NCI-H1930 (cell line): Measurements from ENCODE around the gene FASTKD1.
A peak's percentile ranks its signal among the peaks of the same experiment; 100 is the strongest.
"Not testable (repeated sequence)": the region's sequence is repeated elsewhere in the genome, so short reads cannot be mapped to it uniquely, and the experiment has no call there.

Experiments used
- DNase-seq, 2 experiments: peaks; one replicate each; lab custom pipeline; 2025; lab: John Stamatoyannopoulos, UW

Gene FASTKD1, protein sequence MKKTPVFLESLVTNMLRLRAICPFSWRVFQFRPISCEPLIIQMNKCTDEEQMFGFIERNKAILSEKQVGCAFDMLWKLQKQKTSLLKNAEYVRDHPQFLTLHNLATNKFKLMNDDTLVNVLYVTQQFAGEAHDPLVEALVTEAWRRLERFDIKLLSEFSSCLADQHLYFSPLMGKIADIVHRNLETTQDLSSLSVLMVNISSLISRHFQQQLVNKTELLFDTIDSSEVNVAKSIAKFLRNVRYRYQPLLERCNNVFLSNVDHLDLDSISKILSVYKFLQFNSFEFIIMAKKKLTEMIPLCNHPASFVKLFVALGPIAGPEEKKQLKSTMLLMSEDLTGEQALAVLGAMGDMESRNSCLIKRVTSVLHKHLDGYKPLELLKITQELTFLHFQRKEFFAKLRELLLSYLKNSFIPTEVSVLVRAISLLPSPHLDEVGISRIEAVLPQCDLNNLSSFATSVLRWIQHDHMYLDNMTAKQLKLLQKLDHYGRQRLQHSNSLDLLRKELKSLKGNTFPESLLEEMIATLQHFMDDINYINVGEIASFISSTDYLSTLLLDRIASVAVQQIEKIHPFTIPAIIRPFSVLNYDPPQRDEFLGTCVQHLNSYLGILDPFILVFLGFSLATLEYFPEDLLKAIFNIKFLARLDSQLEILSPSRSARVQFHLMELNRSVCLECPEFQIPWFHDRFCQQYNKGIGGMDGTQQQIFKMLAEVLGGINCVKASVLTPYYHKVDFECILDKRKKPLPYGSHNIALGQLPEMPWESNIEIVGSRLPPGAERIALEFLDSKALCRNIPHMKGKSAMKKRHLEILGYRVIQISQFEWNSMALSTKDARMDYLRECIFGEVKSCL

DNA sequence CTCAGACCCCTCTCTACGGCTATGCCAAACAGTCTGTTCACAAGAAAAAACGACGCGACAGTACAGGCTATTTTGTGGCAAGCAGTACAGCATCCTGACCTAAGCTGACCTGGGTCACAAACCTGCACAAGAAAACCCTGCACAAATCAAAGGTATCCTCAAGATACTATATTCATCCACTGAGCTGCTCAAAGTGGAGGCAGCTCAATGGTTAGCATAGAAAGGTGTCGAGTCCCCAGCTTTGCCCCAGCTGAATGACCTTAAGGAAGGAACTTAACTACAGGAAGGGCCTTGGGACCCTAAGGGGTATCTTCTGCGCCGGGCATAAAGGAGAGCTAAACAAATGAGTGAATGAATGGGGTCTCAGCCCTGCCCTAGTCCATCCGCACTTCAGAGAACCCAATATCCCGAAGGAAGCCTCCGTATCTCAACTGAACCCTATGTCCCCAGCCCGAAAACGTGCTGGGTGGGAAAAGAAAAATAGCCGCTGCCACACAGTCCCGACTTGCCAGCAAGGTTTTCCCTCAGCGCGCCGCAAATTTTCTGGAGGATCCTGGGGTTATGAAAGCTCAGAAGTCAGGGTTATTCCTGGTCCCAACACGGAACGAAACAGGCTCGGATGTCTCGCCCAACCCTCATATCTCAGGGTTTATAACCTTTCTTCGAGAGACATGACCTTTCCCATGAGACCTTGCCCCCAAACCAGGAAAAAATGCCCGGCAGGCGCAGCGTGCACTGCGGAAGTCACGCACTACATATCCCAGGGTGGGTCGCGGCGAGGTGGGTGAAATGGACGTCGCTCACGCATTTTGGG lies at the start of gene FASTKD1:
FASTKD1 (minus strand) TSS at position 706 of the 814 bp plus-strand sequence. CDS start 1,836 bp downstream, outside the sequence.
- DNase-seq, result peak; percentile 83 to 89

DNA sequence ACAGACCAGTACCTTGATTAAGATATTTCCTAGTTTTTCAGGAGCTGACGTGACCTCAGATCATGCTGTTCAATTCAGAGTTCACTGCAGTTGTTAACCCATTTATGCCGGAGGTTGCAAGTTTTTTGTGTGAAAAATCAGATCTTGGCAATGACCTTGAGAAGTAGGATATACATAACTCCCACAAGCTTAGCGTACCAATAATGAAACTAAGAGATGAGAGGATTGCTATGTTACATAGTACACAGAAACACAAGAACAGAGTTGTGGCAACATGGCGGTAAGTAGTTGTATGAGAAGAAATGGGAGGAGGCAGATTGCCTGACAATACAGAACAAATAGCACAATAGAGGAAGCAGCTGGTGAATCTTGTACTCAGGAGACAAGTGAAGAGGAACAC lies 49.6 kb upstream of the FASTKD1 start:
- no peak for DNase-seq

DNA sequence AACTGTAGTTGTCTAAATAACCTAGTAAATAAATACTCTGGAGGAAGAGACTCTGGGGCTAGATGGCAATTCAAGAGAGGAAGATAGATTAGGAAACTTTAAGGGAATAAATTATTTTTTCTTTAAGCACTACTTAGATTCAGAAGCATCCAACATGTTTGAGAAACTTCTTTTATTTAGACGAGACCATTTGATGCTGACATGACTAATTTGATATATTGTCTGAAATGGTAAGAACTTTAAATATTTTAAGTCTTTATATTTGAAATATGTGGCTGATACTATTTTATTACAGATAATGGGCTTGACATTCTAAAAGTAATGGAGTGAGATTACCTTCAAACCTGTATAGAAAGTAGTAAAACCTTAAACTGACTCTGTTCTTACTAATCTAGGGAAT lies 46.8 kb upstream of the FASTKD1 start:
- no peak for DNase-seq

DNA sequence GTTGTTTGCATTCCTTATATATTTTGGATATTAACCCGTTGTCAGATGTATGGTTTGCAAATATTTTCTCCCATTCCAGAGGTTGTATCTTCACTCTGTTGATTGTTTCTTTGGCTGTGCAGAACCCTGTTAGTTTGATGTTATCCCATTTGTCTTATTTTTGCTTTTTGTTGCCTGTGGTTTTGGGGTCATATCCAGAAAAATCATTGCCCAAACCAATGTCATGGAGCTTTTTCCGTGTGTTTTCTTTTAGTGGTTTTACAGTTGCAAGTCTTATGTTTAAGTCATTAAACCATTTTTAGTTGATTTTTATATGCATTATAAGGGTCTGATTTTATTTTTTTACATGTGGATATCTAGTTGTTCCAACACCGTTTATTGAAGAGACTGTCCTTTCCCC lies 46.3 kb upstream of the FASTKD1 start:
- no peak for DNase-seq

DNA sequence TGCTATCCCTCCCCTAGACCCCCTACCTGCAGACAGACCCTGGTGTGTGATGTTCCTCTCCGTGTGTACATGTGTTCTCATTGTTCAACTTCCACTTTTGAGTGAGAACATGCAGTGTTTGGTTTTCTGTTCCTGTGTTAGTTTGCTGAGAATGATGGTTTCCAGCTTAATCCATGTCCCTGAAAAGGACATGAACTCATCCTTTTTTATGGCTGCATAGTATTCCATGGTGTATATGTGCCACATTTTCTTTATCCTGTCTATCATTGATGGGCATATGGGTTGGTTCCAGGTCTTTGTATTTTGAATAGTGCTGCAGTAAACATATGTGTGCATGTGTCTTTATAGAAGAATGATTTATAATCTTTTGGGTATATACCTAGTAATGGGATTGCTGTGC lies 42.3 kb upstream of the FASTKD1 start:
- DNase-seq, result not testable (repeated sequence)

DNA sequence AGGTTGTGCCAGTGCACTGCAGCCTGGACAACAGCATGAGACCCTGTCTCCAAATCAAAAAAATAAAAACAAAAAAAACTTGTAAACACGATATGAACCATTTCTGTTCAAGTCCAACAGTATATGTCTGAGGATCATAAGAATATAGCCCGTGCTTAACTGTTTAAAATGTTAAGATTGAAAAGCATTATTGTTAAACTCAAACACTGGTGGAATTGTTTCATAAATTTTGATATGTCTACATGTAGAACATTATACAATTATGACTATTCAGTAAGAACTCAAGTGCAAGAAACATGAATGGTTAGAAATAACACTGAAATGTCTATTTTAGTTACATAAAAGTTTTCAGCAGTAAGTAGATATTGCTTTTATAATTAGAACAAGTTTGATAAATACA lies 40.2 kb upstream of the FASTKD1 start:
- DNase-seq, result no peak

DNA sequence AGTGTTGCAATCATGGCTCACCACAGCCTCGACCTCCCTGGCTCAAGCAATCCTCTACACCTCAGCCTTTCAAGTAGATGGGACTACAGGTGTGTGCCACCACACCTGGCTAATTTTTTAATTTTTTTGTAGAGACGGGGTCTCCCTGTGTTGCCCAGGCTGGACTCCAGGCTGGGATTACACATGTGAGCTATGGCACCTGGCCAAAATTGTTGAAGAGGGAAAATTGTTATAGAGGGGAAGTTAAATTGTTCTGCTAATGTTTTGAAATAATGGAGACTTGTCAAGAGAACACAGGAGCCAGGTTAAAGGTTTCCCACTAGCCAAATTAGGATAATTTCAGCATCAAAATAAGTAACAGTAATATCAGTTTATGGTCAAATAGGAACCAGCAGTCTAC lies 35.6 kb upstream of the FASTKD1 start:
- no peak for DNase-seq

DNA sequence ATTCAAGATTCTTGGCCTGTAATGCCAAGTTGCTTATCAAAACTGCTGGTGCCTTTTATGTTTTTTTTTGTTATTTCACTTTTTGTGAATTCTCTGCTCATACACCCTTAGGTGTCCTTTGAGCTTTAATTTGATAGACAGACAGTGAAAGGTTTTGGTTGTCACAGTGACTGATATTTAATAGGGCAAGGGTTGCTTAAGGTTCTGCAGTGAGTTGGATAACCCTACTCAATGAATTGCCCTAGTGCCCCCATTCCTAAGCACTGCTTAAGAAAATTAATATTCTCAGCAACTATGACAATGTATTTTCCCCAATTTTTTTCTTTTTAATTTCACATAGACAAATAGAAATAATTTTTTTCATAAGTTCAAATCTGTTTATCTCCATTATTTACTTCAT lies 25.9 kb upstream of the FASTKD1 start:
- no peak for DNase-seq

DNA sequence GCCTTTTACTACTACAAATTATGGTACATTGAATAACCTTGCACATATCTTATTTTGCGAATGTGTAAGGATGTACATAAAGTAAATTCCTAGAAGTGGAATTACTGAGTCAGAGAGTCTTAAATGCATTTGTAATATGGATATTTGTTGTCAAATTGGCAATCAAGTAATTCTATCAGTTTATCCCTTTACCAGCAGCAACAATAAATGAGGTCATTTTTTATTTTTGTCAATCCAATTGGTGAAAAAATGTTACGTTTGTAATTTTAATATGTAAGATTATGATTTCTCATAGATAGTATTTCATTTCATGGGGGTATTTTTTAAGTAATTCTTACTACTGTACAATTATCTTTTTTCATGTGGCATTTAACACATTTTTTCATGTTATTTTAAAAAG lies 25.3 kb upstream of the FASTKD1 start:
- DNase-seq, result no peak

DNA sequence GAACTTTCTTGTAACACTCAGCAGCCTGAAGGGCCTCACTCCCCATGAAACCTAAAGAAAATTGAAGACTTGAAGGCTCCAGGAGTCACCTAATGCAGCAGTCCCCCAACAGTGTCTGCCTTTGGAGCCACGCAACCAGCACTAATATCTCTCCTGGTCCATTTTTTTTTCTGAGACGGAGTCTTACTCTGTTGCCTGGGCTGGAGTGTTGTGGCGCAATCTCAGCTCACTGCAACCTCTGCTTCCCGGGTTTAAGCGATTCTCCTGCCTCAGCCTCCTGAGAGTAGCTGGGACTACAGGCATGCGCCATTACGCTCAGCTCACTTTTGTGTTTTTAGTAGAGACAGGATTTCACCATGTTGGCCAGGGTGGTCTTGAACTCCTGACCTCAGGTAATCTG lies 22.9 kb upstream of the FASTKD1 start:
- not testable (repeated sequence) for DNase-seq

DNA sequence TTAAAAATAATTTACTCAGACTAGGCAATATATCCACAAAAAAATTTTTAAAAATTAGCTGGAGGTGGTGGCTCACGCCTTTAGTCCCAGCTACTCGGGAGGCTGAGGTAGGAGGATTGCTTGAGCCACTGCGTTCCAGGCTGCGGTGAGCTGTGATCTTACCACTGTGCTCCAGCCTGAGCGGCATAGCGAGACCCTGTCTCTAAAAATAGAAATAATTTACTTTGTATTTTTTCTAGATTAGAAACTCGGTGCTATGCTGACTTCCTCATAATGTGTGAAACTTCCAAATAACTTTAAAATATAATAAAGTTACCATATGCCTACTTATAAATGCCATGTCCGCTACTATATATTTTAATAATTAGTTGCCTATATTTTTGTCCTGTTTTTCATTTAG lies 17.1 kb upstream of the FASTKD1 start:
- DNase-seq, result no peak

DNA sequence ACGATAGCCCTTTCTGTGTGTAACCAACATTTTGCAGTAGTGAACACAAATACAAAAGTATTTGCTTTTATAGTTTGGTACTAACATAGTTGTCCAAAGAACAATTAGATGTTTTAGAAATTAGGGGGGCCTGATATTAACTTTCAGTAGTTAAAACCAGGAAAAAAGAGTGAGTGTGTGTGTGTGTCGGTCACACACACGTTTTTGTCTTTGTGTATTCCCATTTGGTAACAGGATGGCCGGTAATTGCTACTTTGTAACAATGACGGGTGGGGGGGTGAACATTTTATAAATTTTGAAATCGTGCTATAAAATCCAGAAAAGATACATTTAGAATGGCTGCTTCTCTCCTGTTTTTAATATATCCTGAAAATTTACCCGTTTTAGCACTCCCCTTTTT lies 12.0 kb upstream of the FASTKD1 start:
- no peak for DNase-seq

DNA sequence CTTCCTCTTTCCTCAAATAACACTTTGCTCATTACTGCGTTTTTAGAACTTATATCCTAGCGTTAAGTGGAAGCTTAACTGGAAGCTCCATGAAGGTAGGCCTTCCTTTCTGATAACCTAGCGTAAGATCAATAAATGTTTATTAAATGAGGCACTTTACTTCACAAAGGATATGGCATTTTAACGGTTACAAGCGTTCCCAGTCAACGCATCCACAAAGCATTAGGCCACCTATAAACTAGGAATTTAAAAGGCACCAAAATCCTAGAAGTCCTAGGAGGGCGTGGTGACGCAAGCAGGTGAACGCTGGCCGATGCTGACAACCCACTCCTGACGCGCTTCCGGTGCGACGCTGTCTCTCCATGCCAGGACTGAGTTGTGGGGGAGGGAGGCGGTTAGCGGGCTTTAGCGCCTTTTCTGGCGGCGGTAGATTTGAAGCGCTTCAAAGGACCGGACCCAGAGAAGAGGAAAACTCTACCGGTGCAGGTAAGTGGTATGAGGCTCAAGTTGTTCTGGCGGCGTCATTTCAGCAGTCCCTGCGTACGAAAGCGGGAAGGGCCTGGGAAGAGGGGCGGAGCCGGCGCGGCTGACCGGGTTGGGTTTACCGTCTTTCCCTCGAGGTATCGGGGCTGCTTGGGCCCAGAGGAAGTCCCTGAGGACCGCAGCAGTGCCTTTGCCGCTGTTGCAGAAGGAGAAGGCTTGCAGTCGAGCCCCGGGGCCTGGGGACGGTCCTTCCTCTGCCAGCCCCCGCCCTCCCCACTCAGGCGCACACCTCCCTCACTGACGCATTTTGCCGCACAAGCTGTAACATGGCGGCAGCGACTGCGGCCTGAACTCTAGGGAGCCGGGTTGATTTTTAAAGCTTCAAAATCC lies 10.6 kb upstream of the FASTKD1 start, which contains the start of gene PPIG:
PPIG (plus strand) TSS at position 347 of the 873 bp plus-strand sequence. CDS start 19,691 bp downstream, outside the sequence.
- peak; percentile 84 to 87 for DNase-seq

DNA sequence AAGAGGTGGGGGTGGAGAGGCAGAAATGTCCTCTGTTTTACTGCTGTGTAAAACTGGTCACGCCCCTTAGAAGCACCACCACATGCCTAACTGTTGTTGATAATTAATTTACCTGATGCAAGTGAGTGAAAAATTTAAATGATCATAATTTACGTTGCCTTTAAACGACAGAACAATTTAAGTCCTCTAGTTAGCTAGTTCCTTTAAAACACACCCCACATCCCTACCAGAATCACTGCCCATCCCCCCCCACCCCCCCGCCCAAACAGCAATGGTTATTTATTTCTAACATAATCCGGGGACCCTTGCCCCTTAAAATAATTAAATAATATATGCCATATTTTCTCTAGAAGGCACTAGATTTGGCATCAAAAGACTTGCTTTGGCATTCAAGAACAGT lies 9.9 kb upstream of the FASTKD1 start:
- no peak for DNase-seq

DNA sequence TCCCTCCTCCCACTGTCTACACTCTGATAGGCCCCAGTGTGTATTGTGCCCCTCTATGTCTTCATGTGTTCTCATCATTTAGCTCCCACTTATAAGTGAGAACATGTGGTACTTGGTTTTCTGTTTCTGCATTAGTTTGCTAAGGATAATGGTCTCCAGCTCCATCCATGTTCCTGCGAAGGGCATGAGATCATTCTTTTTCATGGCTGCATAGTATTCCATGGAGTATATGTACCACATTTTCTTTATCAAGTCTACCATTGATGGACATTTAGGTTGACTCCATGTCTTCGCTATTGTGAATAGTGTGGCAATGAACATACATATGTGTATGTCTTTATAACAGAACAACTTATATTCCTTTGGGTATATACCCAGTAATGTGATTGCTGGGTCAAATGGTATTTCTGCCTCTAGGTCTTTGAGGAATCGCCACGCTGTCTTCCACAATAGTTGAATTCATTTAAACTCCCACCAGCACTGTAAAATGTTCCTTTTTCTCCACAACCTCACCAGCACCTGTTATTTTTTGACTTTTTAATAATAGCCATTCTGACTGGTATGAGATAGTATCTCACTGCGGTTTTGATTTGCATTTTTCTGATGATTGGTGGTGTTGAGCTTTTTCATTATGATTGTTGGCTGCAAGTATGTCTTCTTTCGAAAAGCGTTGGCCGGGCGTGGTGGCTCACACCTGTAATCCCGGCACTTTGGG lies 9.0 kb upstream of the FASTKD1 start:
- not testable (repeated sequence) for DNase-seq

DNA sequence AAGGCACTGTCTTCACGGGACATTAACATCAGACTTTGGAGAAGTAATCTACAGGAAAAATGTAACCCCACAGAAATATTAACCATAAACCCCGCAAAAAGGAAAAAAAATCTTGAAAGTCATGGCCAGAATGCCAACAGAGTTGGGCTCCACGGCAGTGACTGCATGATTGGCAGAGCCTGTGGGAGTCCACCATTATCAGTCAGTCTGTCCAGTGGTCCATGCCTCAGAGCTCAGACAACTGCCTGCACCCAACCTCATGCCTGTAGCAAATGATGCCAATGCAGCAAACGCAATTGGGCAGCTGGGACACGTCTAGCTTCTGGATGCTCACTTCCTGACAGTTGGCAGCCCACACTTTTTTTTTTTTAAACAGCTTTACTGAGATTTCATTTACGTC lies 5.4 kb upstream of the FASTKD1 start:
- no peak for DNase-seq

DNA sequence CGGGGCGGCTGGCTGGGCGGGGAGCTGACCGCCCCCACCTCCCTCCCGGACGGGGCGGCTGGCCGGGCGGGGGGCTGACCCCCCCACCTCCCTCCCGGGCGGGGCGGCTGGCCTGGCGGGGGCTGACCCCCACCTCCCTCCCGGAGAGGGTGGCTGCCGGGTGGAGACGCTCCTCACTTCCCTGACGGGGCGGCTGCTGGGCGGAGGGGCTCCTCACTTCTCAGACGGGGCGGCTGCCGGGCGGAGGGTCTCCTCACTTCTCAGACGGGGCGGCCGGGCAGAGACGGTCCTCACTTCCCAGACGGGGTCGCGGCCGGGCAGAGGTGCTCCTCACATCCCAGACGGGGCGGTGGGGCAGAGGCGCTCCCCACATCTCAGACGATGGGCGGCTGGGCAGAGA lies 1.6 kb upstream of the FASTKD1 start:
- not testable (repeated sequence) for DNase-seq

DNA sequence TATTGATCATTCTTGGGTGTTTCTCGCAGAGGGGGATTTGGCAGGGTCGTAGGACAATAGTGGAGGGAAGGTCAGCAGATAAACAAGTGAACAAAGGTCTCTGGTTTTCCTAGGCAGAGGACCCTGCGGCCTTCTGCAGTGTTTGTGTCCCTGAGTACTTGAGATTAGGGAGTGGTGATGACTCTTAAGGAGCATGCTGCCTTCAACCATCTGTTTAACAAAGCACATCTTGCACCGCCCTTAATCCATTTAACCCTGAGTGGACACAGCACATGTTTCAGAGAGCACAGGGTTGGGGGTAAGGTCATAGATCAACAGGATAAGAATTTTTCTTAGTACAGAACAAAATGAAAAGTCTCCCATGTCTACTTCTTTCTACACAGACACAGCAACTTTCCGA lies 874 bp upstream of the FASTKD1 start:
- not testable (repeated sequence) for DNase-seq

DNA sequence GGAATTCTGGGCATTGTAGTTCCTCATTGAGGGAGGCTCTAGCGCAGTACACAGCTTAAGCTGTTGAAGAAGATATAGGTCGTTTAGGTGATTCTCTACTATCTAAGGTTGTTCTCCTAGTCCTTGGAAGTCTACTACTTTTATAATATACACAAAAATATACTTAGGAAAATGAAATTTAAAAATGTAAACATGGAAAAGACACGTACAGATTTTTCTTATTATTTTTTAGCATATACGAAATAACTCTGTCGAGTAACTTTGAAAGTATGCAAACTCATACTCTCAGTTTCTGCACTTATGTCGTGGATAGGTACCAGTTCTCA lies 272 bp upstream of the FASTKD1 start:
- DNase-seq, result no peak

DNA sequence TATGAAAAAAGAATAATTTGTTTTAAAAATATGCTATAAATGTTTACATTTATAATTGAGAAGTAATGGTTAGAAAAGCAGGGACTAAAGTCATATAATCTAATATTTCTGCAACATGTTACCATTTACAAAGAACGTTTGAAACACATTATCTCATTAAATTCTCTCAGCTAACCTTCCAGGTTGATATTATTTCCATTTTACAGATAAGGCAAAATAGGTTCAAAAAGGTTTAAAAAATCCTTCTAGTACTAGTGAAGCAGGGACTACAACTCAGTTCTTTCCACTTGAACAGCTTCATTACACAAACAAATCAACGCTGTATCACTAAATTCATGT lies 875 bp downstream of the FASTKD1 start:
- no peak for DNase-seq

DNA sequence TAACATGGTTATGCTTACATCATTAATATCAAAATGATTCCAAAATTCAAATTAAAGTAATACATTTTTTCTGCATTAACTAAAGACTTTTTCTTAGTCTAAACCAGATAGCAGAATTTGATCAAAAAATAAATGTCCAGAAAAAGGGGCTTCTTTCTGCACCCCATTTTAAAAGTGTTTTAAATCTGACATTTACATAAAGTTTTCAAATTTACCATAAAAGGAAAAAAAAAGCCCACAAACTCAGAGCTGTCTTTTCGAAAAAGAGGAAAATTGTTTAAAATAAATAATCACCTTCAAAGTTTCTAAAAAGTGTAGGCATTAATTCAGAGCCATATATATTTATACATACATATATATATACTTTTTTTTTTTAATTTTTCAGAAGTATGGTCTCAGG lies 1.5 kb downstream of the FASTKD1 start:
- no peak for DNase-seq
